HPDE6-E6E7 (cell line): ENCODE measurements around the gene GRID2.

ENCODE experiments used
- DNase-seq: peaks from one replicate; pipeline ENCODE4 v3.0.0; 2011; ENCODE audit warnings: missing footprints; ENCODE audit errors: extremely low spot score

Gene GRID2

GRCh38 chr4:93403571-93403970, 1099.8 kb downstream of the GRID2 start:
- DNase-seq, result no peak

- no peak for DNase-seq
These were observed 1103.9 kb downstream of the GRID2 start for GRCh38 chr4:93407493-93408275.

- DNase-seq, result no peak
These were observed 1105.3 kb downstream of the GRID2 start for GRCh38 chr4:93409035-93409434.

GRCh38 chr4:93414041-93414550, 1110.3 kb downstream of the GRID2 start:
- no peak for DNase-seq

- DNase-seq, result no peak
These were observed 1112.8 kb downstream of the GRID2 start for GRCh38 chr4:93416344-93417128.

DNA sequence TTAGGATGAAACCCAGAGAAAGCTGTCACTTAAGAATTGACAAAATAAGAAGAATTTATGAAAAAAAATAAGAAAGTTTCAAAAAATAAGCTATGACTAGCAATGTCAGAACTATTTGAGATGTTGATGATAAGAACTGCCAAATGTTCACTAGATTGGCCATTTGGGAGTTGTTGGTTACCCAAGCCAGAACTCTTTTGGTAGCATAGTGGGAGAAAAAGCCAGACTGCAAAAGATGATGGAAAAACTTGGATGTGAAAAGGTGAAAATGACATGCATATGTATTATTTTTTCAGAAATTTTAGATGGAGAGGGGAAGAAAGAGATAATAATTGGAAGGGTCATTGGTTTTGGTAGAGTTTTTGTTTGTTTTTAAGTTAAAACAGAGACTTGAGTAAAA, 1127.6 kb downstream of the GRID2 start:
- no peak for DNase-seq

- DNase-seq, result no peak
These were observed 1130.1 kb downstream of the GRID2 start for GRCh38 chr4:93433840-93434239.

DNA sequence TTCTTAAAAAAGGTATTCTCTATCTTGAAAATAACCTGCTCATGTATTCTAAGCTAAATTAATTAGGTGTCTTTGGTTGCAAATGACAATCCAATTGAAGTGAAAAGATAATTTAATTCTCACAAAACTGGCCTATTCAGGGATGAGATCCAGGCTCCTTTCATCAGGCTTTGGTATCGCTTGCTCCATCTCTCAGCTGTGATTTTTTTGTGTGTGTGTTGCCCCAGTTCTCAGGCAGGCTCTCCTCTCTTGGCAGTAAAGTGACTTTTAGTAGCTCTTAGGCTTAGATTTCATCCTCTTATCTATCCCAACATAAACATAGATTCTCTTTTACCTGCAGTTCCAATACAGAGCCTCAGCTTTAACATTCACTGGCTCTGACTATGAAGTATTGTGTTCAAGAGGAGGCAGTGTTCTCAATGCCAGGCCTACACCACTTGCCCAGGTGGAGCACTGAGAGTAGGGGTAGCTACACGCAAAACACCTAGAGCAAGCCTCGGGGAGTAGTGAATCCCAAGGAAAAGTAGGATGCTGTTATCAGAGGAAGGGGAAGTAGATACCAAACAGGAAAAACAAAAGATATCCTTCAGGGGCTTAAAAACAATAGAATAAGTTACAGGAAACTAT, 1132.3 kb downstream of the GRID2 start:
- no peak for DNase-seq

GRCh38 chr4:93437991-93438390, 1134.2 kb downstream of the GRID2 start:
- DNase-seq, result no peak

DNA sequence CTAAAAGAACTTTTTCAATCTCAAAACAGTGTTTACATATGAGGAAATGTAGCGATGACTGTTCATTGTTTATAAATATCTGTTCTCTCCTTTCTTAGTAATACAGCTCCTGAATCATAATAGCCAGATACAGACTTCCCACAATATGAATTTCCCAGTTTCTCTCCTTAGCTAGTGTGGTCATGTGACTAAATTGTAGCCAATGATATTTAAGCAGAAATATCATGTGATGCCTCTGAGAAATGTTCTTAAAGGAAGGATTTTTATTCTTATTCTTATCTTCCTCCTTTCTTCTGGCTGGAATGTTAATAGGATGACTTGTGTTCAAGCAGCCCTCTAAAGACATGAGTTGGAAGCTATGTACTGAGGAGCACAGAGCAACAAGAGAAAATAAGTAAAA, 1141.1 kb downstream of the GRID2 start:
- DNase-seq, result no peak

DNA sequence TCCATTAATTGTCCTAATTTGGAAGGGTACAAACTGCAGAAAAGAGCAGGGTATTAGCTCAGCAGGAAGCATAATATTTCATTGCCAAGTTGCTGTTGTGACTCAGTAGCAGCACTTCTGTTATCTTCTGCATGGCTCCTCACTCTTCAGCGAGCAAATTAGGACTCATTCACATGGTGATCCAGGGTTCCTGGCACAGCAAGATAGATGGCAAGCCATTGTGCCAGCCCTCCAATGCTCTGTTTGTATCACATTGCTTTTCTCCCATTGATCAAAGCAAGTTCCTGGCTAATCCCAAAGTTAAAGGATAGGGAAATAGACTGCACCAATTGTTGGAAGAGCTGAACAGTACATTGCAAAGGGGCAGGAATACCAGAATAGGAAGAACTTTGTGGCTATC, 1142.3 kb downstream of the GRID2 start:
- DNase-seq, result no peak

- no peak for DNase-seq
These were observed 1145.0 kb downstream of the GRID2 start for GRCh38 chr4:93448691-93449293.

DNA sequence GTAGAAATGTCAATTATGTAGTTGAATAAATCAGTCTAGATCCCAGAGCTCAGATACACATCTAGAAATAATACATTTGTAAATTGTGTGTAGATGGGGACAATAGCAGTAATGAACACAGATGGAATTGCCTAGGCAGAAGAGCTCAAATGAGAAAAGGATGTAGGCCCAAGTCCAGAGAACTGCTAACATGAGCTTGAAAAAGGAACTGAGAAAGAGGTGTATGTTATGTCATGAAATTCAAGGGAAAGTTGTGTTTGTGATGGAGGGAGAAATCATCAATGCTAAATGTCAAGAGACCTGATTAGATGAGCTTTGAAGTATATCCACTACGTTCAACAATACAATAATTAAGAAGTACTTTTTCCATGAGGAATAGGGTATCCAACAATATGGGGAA, 1148.2 kb downstream of the GRID2 start:
- DNase-seq, result no peak

DNA sequence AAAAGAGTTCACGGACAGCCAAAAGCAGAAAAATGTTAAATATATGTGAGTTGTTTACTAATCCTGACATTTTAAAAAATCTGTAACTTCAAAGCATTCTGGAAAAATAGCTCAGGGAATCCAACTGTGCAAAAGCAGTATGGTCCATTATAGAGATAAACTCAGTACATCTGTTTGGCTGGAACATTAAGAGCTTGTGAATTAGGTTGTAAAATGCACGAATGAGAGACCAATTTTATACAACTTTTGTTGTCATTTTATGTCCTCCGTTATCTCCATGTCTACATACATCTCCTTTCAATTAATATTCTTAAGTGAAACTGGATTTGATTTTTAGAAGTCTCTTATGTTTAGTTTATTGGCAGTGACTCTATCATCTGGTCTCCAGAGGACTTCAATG, 1157.8 kb downstream of the GRID2 start:
- DNase-seq, result no peak

GRCh38 chr4:93466446-93466845, 1162.7 kb downstream of the GRID2 start:
- no peak for DNase-seq

DNA sequence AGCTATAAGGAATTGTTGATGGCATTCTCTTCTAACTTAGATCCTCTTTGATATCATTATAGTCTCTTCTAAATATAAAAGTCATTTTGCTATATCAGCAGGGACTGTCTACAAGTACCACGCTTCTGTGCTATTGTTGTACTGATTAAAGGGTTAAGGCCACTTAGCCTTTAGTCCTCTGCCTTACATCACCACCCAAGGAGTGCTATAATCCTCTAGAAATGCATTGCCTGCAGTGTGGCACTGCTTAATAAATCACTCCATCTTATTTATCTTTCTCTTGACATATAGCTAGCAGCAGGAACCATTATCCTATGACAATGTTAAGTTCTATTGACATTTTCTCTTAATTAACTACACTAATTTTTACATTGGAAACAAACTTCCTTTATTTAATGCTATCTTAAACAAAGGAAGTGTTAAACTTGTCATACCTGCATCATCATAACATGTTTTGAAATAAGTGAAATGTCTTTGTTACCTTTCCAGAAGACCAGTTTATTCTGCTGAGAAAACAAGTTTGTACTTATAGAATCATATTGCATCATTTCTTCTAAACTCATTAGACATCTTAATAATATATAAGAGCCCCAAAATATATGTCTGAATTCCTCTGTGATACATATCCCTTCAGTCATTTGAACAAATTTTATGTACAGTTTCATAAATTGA, 1163.9 kb downstream of the GRID2 start:
- DNase-seq, result no peak

GRCh38 chr4:93469560-93469959, 1165.8 kb downstream of the GRID2 start:
- DNase-seq, result no peak

DNA sequence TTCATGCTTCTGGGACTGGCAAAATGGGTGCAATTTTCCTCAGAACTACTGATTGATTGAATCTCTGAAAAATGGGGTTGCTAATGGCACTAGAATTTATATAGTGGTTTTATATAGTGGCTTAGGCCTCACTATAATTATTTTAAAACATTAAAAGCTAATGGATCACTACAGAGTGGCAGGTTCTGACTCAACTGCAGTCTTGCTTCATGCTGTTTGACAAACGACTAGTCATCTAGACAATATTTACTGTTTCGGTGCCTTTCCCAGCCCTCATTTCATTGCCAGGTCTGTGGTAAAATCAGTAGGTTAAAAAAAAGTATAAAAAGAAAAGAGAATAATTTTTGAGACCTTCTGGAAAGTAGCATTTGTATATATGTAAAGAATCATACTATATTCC, 1172.0 kb downstream of the GRID2 start:
- DNase-seq, result peak; percentile 14

- DNase-seq, result no peak
These were observed 1175.0 kb downstream of the GRID2 start for GRCh38 chr4:93478805-93479204.

DNA sequence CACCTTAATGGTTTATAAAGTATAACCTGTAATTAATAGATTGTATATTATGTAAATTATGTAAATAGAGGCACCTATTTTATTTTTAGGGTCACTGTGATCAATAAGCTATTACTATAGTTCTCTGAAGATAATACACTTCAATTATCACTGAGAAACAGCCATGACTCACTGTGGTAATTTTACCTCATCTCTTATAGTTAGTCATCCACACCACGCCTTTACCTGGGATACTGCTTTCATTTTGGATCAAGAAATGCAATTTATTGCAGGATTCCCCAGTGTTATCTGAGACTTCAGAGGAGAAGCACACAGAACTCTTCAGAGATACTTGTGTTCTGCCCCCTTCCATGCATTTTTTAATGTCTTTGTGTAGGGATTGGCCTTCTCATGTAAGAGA, 1176.7 kb downstream of the GRID2 start:
- peak; percentile 58 for DNase-seq

DNA sequence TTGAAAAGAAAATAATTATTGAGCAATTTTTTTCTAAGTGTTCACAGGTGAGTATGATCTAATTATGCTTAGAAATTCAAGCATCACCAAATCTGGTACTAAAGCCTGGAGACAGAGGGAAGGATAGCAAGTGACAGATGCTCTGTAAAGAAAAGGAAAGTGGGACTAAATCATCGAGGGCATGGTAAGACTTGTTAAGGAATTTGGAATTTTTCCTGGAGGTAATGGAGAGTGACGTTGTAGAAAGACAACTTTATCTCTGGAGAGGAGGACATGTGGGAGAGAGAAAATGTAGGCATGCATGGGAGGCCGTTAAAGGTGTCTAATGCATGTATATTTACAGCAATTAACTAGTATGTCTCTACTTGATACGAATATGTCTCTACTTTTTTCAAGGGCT, 1191.6 kb downstream of the GRID2 start:
- DNase-seq, result no peak

GRCh38 chr4:93501244-93501643, 1197.5 kb downstream of the GRID2 start:
- no peak for DNase-seq
